HepG2 (cell line): ENCODE results near the gene PGC. TPM values are rescaled to one million over a fixed set of nuclear protein-coding genes. Genes with fewer than 3 reads are reported as not detected.

Experiments used
- ELF3 ChIP-seq: IDR thresholded peaks from 2 replicates; pipeline ENCODE4 v1.6.1; 2016; ENCODE audit warnings: missing genetic modification reagents, missing compliant biosample characterization
- ELF4 ChIP-seq: sonication (generic); formaldehyde crosslinking; IDR thresholded peaks from 2 replicates; pipeline ENCODE4 v1.5.0; 2020; ENCODE audit warnings: missing genetic modification reagents, mild to moderate bottlenecking, moderate library complexity, borderline replicate concordance
- MAFF ChIP-seq: IDR thresholded peaks from 2 replicates; pipeline ENCODE4 v1.6.1; 2011; ENCODE audit warnings: low read depth, low read length, improper control_type of control experiment
- NFYC ChIP-seq: IDR thresholded peaks from 2 replicates; pipeline ENCODE4 v1.6.1; 2016; ENCODE audit warnings: missing genetic modification reagents, missing compliant biosample characterization
- NR3C1 ChIP-seq: sonication (generic); formaldehyde crosslinking; IDR thresholded peaks from 2 replicates; pipeline ENCODE4 v1.4.0; 2020; ENCODE audit warnings: missing genetic modification reagents
- PAF1 ChIP-seq: IDR thresholded peaks from 2 replicates; pipeline ENCODE4 v1.6.1; 2016; ENCODE audit warnings: missing genetic modification reagents, missing compliant biosample characterization
- RBAK ChIP-seq: sonication (generic); formaldehyde crosslinking; IDR thresholded peaks from 2 replicates; pipeline ENCODE4 v1.5.1; 2020; ENCODE audit warnings: mild to moderate bottlenecking, missing genetic modification reagents
- RFX1 ChIP-seq: fragments of 450-650 bp; IDR thresholded peaks from 2 replicates; pipeline ENCODE4 v1.6.1; 2017
- RNF2 ChIP-seq: fragments of 450-650 bp; conservative IDR thresholded peaks from 2 replicates; pipeline ENCODE4 v1.6.1; 2016; ENCODE audit warnings: low read depth
- SKI ChIP-seq: fragments of 450-650 bp; IDR thresholded peaks from one replicate; pipeline ENCODE4 v1.6.1; 2018; ENCODE audit warnings: mild to moderate bottlenecking; ENCODE audit not compliant: partially characterized antibody
- SP2 ChIP-seq: sonication (generic); formaldehyde crosslinking; IDR thresholded peaks from 2 replicates; pipeline ENCODE4 v1.5.1; 2020; ENCODE audit warnings: mild to moderate bottlenecking, missing genetic modification reagents
- TMF1 ChIP-seq: sonication (generic); formaldehyde crosslinking; IDR thresholded peaks from 2 replicates; pipeline ENCODE4 v1.8.1; 2022; ENCODE audit warnings: low read depth, missing genetic modification reagents
- ZNF20 ChIP-seq: sonication (generic); formaldehyde crosslinking; IDR thresholded peaks from 2 replicates; pipeline ENCODE4 v1.4.0; 2020; ENCODE audit warnings: mild to moderate bottlenecking, moderate library complexity, missing genetic modification reagents
- ZNF24 ChIP-seq: fragments of 450-650 bp; IDR thresholded peaks from 2 replicates; pipeline ENCODE4 v1.6.1; 2017; ENCODE audit warnings: antibody characterized with exemption, mild to moderate bottlenecking
- ZNF264 ChIP-seq: sonication (generic); formaldehyde crosslinking; IDR thresholded peaks from 2 replicates; pipeline ENCODE4 v1.4.0; 2020; ENCODE audit warnings: missing genetic modification reagents
- ZNF3 ChIP-seq: IDR thresholded peaks from 2 replicates; pipeline ENCODE4 v1.7.0; 2017; ENCODE audit warnings: inconsistent platforms
- ZNF558 ChIP-seq: sonication (generic); formaldehyde crosslinking; IDR thresholded peaks from 2 replicates; pipeline ENCODE4 v1.9.0; 2022; ENCODE audit warnings: mild to moderate bottlenecking, missing genetic modification reagents, borderline replicate concordance
- ZNF749 ChIP-seq: sonication (generic); formaldehyde crosslinking; IDR thresholded peaks from 2 replicates; pipeline ENCODE4 v1.8.0; 2022; ENCODE audit warnings: mild to moderate bottlenecking, missing genetic modification reagents, moderate library complexity, borderline replicate concordance
- polyA plus RNA-seq, 8 experiments: library from polyadenylated mRNA; depleted of rRNA in 3 of 8; stranded (reverse) in 7 of 8; unstranded in 1 of 8; fragments of >200 nt; fragmentation: Illumina TruSeq in 4 of 8; extraction: Trizol in 4 of 8; gene quantifications; 2 replicates each; pipeline versions ENCODE4 v1.2.1 to v1.2.3, GENCODE V29; 2011 to 2016; ENCODE audit warnings: low read depth in 4 of 8, missing spikeins in 1 of 8, mixed read lengths in 1 of 8; ENCODE audit not compliant: insufficient read depth in 1 of 8
- total RNA-seq, 5 experiments: library from RNA; depleted of rRNA; stranded (reverse); fragments of >200 nt; fragmentation: Illumina TruSeq; extraction: Trizol; gene quantifications; 2 replicates each; pipeline ENCODE4 v1.2.3, GENCODE V29; 2016; ENCODE audit warnings: low read depth in 1 of 5
- TF ChIP-seq, protein P1 (sequence below): sonication (generic); IDR thresholded peaks from 2 replicates; pipeline ENCODE4 v1.6.1; 2016; ENCODE audit warnings: low read depth, borderline replicate concordance
- TF ChIP-seq, protein P2 (sequence below): IDR thresholded peaks from 2 replicates; pipeline ENCODE4 v1.6.1; 2016; ENCODE audit warnings: control low read depth
- TF ChIP-seq, protein P3 (sequence below): sonication (generic); formaldehyde crosslinking; IDR thresholded peaks from 2 replicates; pipeline ENCODE4 v1.4.0; 2020; ENCODE audit warnings: missing genetic modification reagents, borderline replicate concordance
- TF ChIP-seq, protein P4 (sequence below): sonication (generic); formaldehyde crosslinking; IDR thresholded peaks from 2 replicates; pipeline ENCODE4 v1.5.1; 2020; ENCODE audit warnings: mild to moderate bottlenecking, missing genetic modification reagents, moderate library complexity

The PGC gene
- total and polyA plus RNA-seq, 2 of the 13 experiments (the other 11 are each of a cell fraction or from before 2014, with no cell fraction given), result 426 to 502 TPM

DNA sequence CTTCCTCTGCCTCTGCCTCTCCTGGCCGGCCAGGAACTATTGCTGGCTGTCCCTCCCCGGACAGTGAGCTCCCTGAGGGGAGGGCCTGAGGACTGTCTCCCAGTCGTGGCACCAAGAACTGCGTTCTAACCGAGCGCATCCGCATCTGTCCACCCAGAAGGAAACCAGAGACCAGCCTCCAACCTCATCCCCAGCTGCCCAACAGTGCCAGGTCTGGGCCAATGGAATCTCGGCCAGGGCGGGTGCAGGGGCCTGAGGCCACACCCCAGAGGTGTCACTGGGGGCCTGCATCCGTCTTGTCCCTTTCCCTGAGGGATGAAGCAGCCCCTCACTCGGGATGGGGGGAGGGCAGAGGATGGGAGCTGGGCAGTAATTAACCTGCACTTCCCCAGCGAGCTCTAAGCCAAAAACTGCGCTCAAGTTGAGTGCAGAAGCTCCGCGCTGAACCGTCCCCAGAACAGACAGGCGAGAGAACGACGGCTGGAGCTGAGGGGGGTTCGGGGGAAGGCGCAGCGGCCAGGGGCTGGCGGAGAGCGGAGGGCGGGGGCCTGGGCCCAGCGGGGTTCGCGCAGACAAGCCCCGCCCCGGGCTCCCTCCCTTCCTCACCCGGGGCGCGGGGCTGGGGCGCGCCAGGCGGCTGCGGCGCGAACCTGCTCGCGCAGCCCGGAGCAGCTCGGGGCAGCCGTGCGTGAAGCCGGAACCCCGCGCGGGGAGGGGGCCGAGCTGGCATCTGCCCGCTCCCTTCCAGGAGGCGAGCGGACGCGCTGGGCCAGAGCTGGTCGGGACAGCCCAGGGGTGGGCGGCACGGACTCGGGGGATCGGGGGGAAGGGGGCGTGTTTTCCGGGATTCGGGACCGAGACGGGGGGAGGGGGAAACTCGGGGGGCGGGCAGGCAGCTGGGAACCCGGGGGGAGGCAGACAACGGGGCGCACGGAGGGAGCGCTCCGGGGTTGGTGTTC, 13.2 kb downstream of the PGC start (continued):
- peak; percentile 76; the same call in 1 of the 2 replicates for TF ChIP-seq TMF1 (CRISPR knock-in tag)
- TF ChIP-seq ZNF20, result no peak
- no peak for TF ChIP-seq ZNF264
- TF ChIP-seq SKI, result peak; percentile 20
- TF ChIP-seq, protein P1, sequence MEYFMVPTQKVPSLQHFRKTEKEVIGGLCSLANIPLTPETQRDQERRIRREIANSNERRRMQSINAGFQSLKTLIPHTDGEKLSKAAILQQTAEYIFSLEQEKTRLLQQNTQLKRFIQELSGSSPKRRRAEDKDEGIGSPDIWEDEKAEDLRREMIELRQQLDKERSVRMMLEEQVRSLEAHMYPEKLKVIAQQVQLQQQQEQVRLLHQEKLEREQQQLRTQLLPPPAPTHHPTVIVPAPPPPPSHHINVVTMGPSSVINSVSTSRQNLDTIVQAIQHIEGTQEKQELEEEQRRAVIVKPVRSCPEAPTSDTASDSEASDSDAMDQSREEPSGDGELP, result peak; percentile 39; the same call in 1 of the 2 replicates
- TF ChIP-seq NFYC, result peak; percentile 57
- TF ChIP-seq SP2 (CRISPR knock-in tag), result no peak
- no peak for TF ChIP-seq ZNF24
- TF ChIP-seq MAFF, result no peak
- no peak for TF ChIP-seq ZNF3 (CRISPR knock-in tag)
- no peak for TF ChIP-seq RNF2
- TF ChIP-seq, protein P2, sequence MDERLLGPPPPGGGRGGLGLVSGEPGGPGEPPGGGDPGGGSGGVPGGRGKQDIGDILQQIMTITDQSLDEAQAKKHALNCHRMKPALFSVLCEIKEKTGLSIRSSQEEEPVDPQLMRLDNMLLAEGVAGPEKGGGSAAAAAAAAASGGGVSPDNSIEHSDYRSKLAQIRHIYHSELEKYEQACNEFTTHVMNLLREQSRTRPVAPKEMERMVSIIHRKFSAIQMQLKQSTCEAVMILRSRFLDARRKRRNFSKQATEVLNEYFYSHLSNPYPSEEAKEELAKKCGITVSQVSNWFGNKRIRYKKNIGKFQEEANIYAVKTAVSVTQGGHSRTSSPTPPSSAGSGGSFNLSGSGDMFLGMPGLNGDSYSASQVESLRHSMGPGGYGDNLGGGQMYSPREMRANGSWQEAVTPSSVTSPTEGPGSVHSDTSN (CRISPR knock-in tag), result no peak
- TF ChIP-seq, protein P3, sequence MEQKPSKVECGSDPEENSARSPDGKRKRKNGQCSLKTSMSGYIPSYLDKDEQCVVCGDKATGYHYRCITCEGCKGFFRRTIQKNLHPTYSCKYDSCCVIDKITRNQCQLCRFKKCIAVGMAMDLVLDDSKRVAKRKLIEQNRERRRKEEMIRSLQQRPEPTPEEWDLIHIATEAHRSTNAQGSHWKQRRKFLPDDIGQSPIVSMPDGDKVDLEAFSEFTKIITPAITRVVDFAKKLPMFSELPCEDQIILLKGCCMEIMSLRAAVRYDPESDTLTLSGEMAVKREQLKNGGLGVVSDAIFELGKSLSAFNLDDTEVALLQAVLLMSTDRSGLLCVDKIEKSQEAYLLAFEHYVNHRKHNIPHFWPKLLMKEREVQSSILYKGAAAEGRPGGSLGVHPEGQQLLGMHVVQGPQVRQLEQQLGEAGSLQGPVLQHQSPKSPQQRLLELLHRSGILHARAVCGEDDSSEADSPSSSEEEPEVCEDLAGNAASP (CRISPR knock-in tag), result no peak; the same call in 1 of the 2 replicates
- no peak for TF ChIP-seq ZNF749
- no peak for TF ChIP-seq PAF1 (CRISPR knock-in tag)
- TF ChIP-seq ELF4, result no peak
- TF ChIP-seq, protein P4, sequence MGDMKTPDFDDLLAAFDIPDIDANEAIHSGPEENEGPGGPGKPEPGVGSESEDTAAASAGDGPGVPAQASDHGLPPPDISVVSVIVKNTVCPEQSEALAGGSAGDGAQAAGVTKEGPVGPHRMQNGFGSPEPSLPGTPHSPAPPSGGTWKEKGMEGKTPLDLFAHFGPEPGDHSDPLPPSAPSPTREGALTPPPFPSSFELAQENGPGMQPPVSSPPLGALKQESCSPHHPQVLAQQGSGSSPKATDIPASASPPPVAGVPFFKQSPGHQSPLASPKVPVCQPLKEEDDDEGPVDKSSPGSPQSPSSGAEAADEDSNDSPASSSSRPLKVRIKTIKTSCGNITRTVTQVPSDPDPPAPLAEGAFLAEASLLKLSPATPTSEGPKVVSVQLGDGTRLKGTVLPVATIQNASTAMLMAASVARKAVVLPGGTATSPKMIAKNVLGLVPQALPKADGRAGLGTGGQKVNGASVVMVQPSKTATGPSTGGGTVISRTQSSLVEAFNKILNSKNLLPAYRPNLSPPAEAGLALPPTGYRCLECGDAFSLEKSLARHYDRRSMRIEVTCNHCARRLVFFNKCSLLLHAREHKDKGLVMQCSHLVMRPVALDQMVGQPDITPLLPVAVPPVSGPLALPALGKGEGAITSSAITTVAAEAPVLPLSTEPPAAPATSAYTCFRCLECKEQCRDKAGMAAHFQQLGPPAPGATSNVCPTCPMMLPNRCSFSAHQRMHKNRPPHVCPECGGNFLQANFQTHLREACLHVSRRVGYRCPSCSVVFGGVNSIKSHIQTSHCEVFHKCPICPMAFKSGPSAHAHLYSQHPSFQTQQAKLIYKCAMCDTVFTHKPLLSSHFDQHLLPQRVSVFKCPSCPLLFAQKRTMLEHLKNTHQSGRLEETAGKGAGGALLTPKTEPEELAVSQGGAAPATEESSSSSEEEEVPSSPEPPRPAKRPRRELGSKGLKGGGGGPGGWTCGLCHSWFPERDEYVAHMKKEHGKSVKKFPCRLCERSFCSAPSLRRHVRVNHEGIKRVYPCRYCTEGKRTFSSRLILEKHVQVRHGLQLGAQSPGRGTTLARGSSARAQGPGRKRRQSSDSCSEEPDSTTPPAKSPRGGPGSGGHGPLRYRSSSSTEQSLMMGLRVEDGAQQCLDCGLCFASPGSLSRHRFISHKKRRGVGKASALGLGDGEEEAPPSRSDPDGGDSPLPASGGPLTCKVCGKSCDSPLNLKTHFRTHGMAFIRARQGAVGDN, result peak; percentile 79
- no peak for TF ChIP-seq RFX1
- no peak for TF ChIP-seq NR3C1
- no peak; the same call in 1 of the 2 replicates for TF ChIP-seq ZNF558 (CRISPR knock-in tag)
- no peak for TF ChIP-seq RBAK (CRISPR knock-in tag)
- peak; percentile 66 for TF ChIP-seq ELF3
